ENCODE data around the gene RPS27L.

- peak in 1 of 2 experiments; percentile 30; a peak in 2 of 4 replicates for TF ChIP-seq CTCF (conservative IDR thresholded peaks at IDR 0.05; ENCODE audit: low read depth in 2 of 2)
- peak; percentile 83 for TF ChIP-seq POLR2AphosphoS5 (IDR thresholded peaks at IDR 0.05; ENCODE audit: low read depth)
- no peak for TF ChIP-seq EZH2phosphoT487 (IDR thresholded peaks at IDR 0.05; ENCODE audit: unreplicated experiment)
- TF ChIP-seq EZH2 (IDR thresholded peaks at IDR 0.05; ENCODE audit: low read depth, unreplicated experiment): no peak
- TF ChIP-seq, protein P1, sequence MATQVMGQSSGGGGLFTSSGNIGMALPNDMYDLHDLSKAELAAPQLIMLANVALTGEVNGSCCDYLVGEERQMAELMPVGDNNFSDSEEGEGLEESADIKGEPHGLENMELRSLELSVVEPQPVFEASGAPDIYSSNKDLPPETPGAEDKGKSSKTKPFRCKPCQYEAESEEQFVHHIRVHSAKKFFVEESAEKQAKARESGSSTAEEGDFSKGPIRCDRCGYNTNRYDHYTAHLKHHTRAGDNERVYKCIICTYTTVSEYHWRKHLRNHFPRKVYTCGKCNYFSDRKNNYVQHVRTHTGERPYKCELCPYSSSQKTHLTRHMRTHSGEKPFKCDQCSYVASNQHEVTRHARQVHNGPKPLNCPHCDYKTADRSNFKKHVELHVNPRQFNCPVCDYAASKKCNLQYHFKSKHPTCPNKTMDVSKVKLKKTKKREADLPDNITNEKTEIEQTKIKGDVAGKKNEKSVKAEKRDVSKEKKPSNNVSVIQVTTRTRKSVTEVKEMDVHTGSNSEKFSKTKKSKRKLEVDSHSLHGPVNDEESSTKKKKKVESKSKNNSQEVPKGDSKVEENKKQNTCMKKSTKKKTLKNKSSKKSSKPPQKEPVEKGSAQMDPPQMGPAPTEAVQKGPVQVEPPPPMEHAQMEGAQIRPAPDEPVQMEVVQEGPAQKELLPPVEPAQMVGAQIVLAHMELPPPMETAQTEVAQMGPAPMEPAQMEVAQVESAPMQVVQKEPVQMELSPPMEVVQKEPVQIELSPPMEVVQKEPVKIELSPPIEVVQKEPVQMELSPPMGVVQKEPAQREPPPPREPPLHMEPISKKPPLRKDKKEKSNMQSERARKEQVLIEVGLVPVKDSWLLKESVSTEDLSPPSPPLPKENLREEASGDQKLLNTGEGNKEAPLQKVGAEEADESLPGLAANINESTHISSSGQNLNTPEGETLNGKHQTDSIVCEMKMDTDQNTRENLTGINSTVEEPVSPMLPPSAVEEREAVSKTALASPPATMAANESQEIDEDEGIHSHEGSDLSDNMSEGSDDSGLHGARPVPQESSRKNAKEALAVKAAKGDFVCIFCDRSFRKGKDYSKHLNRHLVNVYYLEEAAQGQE (IDR thresholded peaks at IDR 0.05; ENCODE audit: unreplicated experiment): no peak
- peak; percentile 96 for TF ChIP-seq CREB1 (CRISPR knock-in tag; IDR thresholded peaks at IDR 0.05; ENCODE audit: low read depth)
These were observed 31.9 kb upstream of the RPS27L start, which contains the start of gene RAB8B for GRCh38 chr15:63188926-63189871.

Measured in GM23338 (cell line).